Gastrocnemius medialis (tissue), 4 donors: ENCODE data around the gene PCDHB5.
"Not testable (repeated sequence)": the region's sequence is repeated elsewhere in the genome, so short reads cannot be mapped to it uniquely, and the experiment has no call there.

Experiments
- POLR2A ChIP-seq, 2 donors: fragments of 450-650 bp; IDR thresholded peaks; one replicate each; pipeline ENCODE4 v1.6.1; 2017; ENCODE audit warnings: antibody characterized with exemption in 2 of 2, mild to moderate bottlenecking in 2 of 2, moderate library complexity in 2 of 2
- TF ChIP-seq, protein P1 (sequence below), 5 experiments: fragments of 450-650 bp in 3 of 5; fragments of 200-600 bp in 2 of 5; sonication (generic) in 2 of 5; IDR thresholded peaks in 4 of 5; conservative IDR thresholded peaks in 1 of 5; 1 replicate in 4 of 5; 2 replicates in 1 of 5; pipeline ENCODE4 v1.5.1; 2016 to 2019; ENCODE audit warnings: antibody characterized with exemption in 5 of 5, mild to moderate bottlenecking in 3 of 5, moderate library complexity in 3 of 5

DNA sequence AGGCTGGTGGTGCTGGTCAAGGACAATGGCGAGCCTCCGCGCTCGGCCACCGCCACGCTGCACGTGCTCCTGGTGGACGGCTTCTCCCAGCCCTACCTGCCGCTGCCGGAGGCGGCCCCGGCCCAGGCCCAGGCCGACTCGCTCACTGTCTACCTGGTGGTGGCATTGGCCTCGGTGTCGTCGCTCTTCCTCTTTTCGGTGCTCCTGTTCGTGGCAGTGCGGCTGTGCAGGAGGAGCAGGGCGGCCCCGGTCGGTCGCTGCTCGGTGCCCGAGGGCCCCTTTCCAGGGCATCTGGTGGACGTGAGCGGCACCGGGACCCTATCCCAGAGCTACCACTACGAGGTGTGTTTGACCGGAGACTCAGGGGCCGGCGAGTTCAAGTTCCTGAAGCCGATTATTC, 2.3 kb downstream of the PCDHB5 start:
- TF ChIP-seq, protein P1, sequence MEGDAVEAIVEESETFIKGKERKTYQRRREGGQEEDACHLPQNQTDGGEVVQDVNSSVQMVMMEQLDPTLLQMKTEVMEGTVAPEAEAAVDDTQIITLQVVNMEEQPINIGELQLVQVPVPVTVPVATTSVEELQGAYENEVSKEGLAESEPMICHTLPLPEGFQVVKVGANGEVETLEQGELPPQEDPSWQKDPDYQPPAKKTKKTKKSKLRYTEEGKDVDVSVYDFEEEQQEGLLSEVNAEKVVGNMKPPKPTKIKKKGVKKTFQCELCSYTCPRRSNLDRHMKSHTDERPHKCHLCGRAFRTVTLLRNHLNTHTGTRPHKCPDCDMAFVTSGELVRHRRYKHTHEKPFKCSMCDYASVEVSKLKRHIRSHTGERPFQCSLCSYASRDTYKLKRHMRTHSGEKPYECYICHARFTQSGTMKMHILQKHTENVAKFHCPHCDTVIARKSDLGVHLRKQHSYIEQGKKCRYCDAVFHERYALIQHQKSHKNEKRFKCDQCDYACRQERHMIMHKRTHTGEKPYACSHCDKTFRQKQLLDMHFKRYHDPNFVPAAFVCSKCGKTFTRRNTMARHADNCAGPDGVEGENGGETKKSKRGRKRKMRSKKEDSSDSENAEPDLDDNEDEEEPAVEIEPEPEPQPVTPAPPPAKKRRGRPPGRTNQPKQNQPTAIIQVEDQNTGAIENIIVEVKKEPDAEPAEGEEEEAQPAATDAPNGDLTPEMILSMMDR (IDR thresholded peaks at IDR 0.05 in 4 of 5, conservative IDR thresholded peaks at IDR 0.05 in 1 of 5): not testable (repeated sequence)
- not testable (repeated sequence) for TF ChIP-seq POLR2A (IDR thresholded peaks at IDR 0.05)
